Prostate gland (tissue), 2 donors: ENCODE measurements around the gene TMEM131.
"Not testable (repeated sequence)": the region's sequence is repeated elsewhere in the genome, so short reads cannot be mapped to it uniquely, and the experiment has no call there.

Experiments used
- POLR2A ChIP-seq: fragments of 450-650 bp; IDR thresholded peaks from one replicate; pipeline ENCODE4 v1.6.1; 2016; ENCODE audit warnings: antibody characterized with exemption, mild to moderate bottlenecking
- POLR2AphosphoS5 ChIP-seq: sonication (generic); formaldehyde crosslinking; IDR thresholded peaks from one replicate; pipeline ENCODE4 v1.6.1; 2017; ENCODE audit warnings: antibody characterized with exemption
- TF ChIP-seq, protein P1 (sequence below), 4 experiments: fragments of 200-600 bp in 2 of 4; fragments of 450-650 bp in 2 of 4; sonication (generic) in 2 of 4; IDR thresholded peaks; 1 replicate in 3 of 4; 2 replicates in 1 of 4; pipeline ENCODE4 v1.5.1; 2016 to 2019; ENCODE audit warnings: antibody characterized with exemption in 4 of 4, mild to moderate bottlenecking in 2 of 4, moderate library complexity in 2 of 4

DNA sequence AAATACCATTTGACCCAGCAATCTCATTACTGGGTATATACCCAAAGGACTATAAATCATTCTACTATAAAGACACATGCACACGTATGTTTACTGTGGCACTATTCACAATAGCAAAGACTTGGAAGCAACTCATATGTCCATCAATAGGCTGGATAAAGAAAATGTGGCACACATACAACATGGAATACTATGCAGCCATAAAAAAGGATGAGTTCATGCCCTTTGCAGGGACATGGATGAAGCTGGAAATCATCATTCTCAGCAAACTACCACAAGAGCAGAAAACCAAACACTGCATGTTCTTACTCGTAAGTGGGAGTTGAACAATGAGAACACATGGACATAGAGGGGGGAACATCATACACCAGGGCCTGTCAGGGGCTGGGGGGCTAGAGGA, 117.4 kb downstream of the TMEM131 start:
- TF ChIP-seq POLR2A, POLR2AphosphoS5: not testable (repeated sequence)
- TF ChIP-seq, protein P1, sequence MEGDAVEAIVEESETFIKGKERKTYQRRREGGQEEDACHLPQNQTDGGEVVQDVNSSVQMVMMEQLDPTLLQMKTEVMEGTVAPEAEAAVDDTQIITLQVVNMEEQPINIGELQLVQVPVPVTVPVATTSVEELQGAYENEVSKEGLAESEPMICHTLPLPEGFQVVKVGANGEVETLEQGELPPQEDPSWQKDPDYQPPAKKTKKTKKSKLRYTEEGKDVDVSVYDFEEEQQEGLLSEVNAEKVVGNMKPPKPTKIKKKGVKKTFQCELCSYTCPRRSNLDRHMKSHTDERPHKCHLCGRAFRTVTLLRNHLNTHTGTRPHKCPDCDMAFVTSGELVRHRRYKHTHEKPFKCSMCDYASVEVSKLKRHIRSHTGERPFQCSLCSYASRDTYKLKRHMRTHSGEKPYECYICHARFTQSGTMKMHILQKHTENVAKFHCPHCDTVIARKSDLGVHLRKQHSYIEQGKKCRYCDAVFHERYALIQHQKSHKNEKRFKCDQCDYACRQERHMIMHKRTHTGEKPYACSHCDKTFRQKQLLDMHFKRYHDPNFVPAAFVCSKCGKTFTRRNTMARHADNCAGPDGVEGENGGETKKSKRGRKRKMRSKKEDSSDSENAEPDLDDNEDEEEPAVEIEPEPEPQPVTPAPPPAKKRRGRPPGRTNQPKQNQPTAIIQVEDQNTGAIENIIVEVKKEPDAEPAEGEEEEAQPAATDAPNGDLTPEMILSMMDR (IDR thresholded peaks at IDR 0.05): not testable (repeated sequence)
